GM12874 (cell line): ENCODE data around the gene PIK3AP1.

ENCODE experiments used
- CTCF ChIP-seq: IDR thresholded peaks from 2 replicates; pipeline ENCODE4 v1.5.1; 2011; ENCODE audit warnings: low read depth, mild to moderate bottlenecking, control low read depth, low read length, moderate library complexity; ENCODE audit not compliant: insufficient read depth

Gene PIK3AP1

GRCh38 chr10:96672481-96673175 lies 47.7 kb downstream of the PIK3AP1 start:
- TF ChIP-seq CTCF = no peak

- no peak for TF ChIP-seq CTCF
Observed at GRCh38 chr10:96671211-96671890, 49.0 kb downstream of the PIK3AP1 start.

- no peak for TF ChIP-seq CTCF
Observed at GRCh38 chr10:96670786-96671185, 49.5 kb downstream of the PIK3AP1 start.

GRCh38 chr10:96667401-96667800 lies 52.9 kb downstream of the PIK3AP1 start:
- no peak for TF ChIP-seq CTCF

- TF ChIP-seq CTCF = no peak
Observed at GRCh38 chr10:96666741-96667140, 53.6 kb downstream of the PIK3AP1 start.

- TF ChIP-seq CTCF = no peak
Observed at GRCh38 chr10:96665306-96665705, 55.0 kb downstream of the PIK3AP1 start.

- no peak for TF ChIP-seq CTCF
Observed at GRCh38 chr10:96664563-96664962, 55.8 kb downstream of the PIK3AP1 start.
